Stimulated activated CD8-positive, alpha-beta memory T cell treated with anti-CD3 and anti-CD28 coated beads, Interleukin-7, amount 100 ng/mL, for 1 hour (primary cell): Measurements from ENCODE around the gene PNPLA6.

Source experiments
- DNase-seq, 2 donors: peaks; one replicate each; pipeline ENCODE4 v3.0.0-alpha.2; 2020; ENCODE audit warnings: low read depth in 2 of 2

The PNPLA6 gene

GRCh38 chr19:7600721-7601120 lies 65.2 kb downstream of the PNPLA6 start:
- DNase-seq = no peak

GRCh38 chr19:7602240-7602934 lies 66.9 kb downstream of the PNPLA6 start:
- no peak for DNase-seq

- no peak for DNase-seq
These were observed 67.5 kb downstream of the PNPLA6 start for GRCh38 chr19:7602935-7603497.

GRCh38 chr19:7603919-7604318 lies 68.4 kb downstream of the PNPLA6 start:
- DNase-seq = no peak

GRCh38 chr19:7605490-7606222 lies 70.1 kb downstream of the PNPLA6 start:
- DNase-seq = no peak

GRCh38 chr19:7606289-7606688 lies 70.8 kb downstream of the PNPLA6 start:
- no peak for DNase-seq

- no peak for DNase-seq
These were observed 71.8 kb downstream of the PNPLA6 start for GRCh38 chr19:7607212-7607873.

- DNase-seq = no peak
These were observed 72.5 kb downstream of the PNPLA6 start for GRCh38 chr19:7607874-7608560.

- DNase-seq = no peak
These were observed 75.1 kb downstream of the PNPLA6 start for GRCh38 chr19:7610491-7611240.
